C4-2B (cell line): ENCODE results near the gene CEACAM8.
"Not testable (repeated sequence)": the region's sequence is repeated elsewhere in the genome, so short reads cannot be mapped to it uniquely, and the experiment has no call there.

Experiments used
- ZFX ChIP-seq: fragments of 450-650 bp; IDR thresholded peaks from 2 replicates; pipeline ENCODE4 v1.6.1; 2017
- TF ChIP-seq, protein P1 (sequence below): fragments of 450-650 bp; conservative IDR thresholded peaks from 2 replicates; pipeline ENCODE4 v1.5.1; 2017; ENCODE audit warnings: mild to moderate bottlenecking

GRCh38 chr19:42549067-42549466 lies 45.7 kb downstream of the CEACAM8 start:
- TF ChIP-seq, protein P1, sequence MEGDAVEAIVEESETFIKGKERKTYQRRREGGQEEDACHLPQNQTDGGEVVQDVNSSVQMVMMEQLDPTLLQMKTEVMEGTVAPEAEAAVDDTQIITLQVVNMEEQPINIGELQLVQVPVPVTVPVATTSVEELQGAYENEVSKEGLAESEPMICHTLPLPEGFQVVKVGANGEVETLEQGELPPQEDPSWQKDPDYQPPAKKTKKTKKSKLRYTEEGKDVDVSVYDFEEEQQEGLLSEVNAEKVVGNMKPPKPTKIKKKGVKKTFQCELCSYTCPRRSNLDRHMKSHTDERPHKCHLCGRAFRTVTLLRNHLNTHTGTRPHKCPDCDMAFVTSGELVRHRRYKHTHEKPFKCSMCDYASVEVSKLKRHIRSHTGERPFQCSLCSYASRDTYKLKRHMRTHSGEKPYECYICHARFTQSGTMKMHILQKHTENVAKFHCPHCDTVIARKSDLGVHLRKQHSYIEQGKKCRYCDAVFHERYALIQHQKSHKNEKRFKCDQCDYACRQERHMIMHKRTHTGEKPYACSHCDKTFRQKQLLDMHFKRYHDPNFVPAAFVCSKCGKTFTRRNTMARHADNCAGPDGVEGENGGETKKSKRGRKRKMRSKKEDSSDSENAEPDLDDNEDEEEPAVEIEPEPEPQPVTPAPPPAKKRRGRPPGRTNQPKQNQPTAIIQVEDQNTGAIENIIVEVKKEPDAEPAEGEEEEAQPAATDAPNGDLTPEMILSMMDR: not testable (repeated sequence)
- TF ChIP-seq ZFX: not testable (repeated sequence)
